ENCODE data around the gene NIPAL4.
A peak's percentile ranks its signal among the peaks of the same experiment; 100 is the strongest.
"Not testable (repeated sequence)": the region's sequence is repeated elsewhere in the genome, so short reads cannot be mapped to it uniquely, and the experiment has no call there.

NIPAL4 gene

DNA sequence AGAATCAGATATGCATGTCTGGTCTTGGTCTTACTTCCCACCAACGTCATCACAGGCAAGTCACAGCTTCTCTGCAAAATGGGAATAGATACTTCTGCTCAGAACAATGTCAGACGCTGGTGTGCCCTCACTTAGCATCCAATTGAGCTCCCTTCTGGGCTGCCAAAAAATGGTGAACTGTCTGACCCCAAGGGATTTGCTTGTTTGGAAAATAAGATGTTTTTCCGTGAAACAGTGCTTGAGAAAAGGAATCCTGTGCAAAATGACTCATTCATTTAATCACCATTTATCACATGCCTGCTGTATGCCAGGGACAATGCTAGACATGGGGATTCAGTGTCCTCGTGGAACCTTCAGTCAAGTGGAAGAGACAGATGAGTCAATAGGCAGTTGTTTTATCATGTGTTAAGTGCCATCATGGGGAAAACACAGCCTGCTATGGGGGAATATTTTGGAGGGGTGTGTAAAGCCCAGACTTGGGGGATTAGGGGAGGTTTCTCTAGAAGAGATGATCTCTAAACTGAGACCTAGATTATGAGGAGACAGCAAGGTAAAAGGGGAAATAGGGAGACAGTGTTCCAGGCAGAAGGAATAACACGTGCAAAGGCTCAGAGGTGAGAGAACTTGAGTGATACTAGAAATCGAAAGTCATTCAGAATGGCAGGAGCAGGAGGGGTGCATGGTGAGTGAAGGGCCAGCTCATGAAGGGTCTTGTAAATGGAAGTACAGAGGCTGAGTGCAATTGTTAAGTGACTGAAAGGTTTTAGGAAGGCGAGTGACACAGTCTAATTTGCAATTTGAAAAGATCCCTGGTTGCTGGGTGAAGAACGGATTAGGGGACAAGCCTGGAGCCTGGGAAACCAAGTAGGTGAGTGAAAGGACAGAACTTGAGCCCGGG lies 3.9 kb downstream of the NIPAL4 start:
- peak; percentile 17 to 49 for DNase-seq

DNA sequence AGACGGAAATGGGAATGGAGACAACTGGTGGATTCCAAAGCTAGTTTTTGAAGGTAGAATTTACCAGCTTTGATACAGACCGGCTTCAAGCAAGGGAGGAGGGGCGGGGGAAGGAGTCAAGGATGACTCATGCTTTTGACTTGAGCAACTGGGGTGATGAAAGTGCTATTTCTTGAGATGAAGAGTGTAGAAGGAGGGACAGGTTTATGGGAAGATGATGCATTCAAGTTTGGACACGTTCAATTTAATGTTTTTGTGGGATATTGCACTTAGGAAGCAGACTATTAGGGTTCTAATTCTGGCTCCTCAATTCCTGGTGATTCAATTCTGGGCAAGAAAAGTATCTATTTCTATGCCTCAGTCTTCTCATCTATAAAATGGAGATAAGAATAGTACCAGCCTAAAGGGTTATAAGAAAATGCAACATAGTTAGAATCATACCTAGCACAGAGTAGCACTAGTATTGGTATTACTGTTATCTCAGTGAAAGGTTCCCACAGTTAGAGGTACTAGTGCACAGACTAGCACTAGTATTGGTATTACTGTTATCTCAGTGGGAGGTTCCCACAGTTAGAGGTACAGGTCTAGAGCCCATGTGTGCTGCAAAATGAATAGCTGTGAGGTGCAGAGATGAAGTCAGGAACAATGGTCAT lies 4.6 kb downstream of the NIPAL4 start:
- peak; percentile 79 to 85 for DNase-seq

DNA sequence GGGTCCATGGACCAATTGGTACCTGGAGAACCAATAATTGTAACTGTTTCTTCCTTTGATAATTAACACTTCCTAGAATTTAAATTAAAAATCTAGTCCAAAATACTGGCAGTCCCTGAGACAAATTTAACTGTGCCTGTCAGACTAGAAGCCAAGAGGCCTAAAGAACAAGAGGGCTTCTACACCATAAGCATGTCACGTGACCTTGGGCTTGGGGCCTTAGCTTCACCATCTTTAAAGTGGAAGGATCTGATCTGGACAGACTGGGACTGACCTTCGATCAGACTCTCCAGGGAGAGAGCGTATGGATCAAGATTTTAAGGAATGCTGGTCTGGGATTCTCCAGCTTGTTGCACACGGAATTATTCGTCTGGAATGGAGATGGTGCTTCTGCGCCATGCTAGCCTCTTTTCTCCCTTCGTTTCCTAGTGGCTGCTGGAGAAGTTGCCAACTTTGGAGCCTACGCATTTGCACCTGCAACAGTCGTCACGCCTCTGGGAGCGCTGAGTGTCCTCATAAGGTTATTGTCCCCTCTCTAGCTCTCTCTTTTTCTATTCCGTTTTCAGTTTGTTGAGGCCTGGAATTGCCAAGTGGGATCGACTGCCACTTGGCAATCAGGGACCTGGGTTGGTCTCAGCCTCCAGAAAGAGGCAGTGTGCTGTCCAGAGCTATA lies 8.4 kb downstream of the NIPAL4 start:
- no peak for DNase-seq

DNA sequence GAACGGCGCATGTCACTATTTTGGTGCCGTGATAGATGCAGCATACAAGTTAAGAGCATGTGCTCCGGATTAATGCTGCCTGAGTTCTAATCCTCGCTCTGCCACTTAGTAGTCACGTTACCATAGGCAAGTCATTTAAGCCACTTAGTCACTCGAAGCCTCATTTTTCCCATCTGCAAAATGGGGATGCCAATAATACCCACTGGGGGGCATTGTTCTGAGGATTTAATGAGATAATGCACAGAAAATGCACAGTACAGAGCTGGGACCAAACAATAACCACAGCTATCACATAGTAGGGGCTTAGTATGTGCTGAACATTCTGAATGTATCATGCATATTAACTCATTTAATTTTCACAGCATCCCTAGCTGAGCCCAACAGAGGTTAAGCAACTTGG lies 9.1 kb downstream of the NIPAL4 start:
- no peak for DNase-seq

DNA sequence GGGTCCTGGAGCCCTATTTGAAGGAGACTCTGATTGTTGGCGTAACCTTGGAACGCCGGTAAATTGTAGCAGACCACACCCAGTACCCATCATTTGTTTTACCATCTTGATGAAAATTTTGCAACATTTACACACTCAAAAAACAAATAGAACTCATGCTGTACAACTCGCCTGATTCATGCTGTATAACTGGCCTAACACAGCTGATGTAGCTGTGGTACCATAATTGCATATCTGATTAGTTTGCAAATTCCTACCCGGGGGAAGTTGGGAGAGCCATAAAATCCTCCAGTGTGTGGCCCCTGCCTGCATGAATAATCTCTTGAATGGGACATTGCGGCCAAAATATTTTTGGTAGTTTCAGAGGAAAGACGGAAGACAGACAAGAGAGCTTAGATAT lies 9.7 kb downstream of the NIPAL4 start:
- no peak for DNase-seq

DNA sequence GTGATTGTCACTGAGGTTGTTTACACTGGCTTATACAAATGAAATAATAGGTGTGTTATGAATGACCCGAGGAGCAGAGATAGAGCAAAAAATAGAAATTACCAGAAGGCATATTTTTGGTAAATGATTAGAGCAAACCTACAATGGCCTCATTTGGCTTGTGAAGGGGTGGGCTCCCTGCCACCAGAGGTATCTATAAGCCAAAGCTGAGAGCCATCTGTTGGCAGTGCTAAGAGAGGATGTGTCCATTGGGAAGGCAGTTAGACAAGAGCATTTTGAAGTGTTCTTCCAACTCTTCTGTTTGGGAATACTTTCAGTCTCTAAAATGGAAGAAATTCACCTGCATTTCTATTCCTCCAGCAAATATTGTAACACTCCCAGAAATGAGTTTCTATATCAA lies 10.6 kb downstream of the NIPAL4 start:
- no peak for DNase-seq

DNA sequence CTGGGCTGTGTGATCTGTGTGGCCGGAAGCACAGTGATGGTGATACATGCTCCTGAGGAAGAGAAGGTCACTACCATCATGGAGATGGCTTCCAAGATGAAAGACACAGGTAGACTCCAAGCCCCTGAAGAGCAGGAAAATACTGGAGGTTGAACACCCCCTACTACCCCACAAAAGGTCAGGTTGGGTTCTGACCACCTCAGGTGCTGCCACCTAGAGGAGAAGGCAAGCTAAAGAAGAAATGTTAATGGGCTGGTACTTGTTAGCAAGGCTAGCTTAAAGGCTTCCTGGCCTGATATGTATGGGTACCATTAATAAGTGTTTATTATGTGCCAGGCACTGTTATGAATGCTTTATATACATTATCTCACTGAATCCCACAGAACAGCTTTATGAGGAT lies 11.7 kb downstream of the NIPAL4 start:
- peak; percentile 22 to 35 for DNase-seq

DNA sequence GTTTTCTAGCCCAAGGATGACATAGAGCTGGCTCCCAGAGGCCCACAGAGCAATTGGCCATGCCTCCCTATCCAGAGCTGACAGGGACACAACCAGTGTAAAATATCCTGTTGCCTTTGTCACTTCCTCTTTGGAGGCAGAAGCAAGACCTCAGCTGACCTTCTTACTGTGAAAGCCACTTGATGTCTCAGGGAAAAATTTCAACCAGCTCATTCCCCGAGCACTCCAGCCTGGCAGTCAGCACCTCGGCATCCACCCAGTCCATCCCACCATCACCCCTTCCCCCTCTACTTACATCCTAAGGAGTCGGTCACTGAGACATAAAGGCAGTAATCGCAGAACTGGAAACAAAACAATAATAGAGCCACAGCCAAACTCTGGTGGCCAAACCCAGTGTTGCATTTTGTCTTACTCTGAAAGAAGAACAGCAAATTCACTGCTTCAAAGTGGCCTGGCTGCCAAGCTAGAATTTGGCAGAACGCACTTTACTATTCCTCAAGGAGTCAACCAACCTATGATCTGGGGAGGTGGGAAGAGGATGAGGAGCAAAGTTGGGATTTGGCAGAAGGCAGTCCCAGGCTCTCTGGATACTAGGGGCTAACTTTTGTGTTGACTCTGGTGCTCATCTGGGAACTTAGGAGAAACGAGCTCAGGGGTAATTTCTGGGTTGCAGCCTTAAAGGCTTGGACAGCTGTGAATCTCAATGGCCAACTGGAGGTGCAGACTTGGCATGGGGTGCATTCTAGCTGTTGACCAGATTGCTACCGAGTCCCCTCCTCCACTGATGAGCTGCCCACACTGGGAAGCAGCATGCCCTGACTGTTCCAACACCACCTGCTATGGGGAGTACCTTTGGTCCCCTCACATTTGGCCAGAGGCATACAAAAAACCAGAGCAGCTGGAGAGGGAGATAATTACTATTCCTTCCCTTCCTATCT lies 13.6 kb downstream of the NIPAL4 start:
- DNase-seq, result peak; percentile 62 to 73

DNA sequence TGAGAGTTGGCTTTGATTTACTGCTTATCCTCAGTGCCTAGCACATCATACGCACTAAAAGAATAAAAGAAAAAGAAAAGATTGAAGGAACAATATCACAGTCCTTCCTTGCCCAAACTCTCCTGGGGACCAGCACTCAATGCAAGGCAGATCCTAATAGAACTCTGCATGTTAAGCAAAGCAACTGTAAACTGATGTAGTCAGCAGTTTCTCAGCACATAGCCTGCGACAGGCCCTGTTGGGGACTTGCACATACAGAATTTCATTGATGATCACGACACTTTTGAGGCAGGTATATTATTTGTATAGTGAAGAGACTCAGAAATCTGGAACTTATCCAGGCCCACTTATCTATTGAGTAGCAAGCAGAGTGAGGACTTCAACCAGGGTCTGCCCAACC lies 15.4 kb downstream of the NIPAL4 start:
- no peak for DNase-seq

DNA sequence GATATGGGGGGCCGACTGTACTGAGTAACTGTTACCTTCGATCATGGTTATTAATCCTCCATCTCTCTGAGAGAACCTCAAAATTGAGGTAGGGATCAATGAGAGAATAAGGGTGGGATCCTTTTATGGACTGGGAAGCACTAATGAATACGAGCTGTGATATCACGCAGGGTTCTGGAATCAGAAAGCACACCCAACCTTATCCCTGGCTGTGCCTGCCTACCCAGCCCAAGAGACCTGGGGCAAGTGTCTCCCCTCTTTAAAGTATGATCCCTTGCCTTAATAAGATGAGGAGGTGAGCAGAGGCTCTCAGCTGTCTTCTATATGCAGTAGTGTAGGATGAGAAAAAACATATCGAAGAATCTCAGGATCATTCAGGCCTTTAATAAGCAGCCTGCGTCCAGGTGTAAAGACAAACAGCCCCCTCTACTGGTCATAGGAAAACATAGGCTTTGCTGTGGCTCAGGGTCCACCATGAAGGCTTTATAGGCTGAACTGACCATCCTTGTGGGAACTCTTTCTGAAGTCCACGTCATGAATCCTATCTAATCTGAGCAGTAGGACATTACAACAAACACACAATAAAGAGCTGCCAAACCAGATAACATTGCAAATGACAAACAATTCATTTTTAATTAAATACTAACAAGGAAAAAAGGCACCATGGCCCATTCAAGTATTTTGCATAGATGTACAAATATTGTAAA lies 16.8 kb downstream of the NIPAL4 start:
- DNase-seq, result peak; percentile 72 to 73

DNA sequence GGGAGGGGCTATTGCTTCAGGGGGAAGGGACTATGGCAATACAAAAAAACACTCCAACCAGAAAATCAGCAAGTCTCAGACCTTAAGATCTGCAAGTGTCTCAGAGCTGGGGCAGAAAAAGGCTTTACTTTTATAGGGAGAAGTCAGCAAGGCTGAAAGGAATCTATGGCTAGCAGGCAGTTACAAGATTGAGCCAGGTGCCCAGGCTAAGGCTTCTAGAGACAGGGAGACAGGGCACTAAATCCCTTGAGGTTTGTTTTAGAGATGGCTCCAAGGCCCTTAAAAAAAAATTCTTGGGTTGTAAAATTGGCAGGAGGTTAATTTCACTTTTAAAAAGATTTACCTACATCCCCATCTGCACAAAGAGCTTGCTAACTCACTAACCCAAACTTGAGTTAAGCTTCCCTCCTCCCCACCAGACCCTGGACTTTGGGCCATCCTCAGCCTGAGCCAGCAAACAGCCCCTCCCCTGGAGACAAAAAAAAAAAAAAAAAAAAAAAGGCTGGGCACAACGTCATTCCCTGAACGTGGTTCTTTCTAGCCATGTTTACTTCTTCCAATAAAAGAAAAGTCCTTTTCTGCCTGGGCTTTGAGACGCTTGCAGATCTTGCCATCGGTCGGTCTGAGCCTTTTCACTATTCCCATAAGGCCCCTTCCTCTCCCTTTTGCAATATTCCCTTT lies 17.9 kb downstream of the NIPAL4 start:
- no peak for DNase-seq

DNA sequence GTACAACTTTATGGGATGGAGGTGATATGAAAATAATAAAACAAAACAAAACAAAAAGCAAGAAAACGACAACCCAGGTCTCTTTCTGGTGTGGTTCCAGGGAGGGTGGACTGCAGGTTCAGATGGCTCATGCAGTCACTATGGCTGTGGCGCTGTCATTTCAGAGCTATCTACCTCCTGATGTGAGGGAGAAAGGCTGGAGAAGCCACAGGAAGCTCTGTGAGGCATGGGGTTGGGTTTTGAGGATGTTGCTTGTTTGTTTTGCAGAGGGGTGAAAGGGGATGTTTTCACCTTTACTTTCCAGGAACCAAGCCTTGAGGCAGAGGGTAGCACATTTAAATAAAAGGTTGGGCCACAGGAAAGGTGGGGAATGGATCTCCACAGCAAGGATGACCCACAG lies 18.7 kb downstream of the NIPAL4 start:
- no peak for DNase-seq

DNA sequence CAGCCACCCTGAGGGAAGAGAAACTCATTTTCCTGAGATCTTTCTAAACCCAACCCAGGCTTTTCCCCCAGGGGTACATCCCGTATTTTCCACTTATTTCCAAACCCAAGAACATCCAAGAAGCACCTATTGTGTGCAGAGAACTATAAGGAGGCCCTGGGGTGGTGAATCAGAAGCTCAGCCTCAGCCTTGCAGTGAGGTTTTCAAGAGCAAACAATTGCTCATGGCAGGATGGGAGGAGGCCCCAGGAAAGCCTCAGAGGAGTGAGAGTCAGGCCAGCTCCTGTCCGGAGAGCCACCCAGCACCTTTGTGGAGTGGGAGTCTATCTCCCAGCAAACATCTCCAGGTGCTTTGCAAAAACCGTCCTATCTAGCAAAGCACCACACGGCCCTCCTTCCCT lies 19.2 kb downstream of the NIPAL4 start:
- no peak for DNase-seq

DNA sequence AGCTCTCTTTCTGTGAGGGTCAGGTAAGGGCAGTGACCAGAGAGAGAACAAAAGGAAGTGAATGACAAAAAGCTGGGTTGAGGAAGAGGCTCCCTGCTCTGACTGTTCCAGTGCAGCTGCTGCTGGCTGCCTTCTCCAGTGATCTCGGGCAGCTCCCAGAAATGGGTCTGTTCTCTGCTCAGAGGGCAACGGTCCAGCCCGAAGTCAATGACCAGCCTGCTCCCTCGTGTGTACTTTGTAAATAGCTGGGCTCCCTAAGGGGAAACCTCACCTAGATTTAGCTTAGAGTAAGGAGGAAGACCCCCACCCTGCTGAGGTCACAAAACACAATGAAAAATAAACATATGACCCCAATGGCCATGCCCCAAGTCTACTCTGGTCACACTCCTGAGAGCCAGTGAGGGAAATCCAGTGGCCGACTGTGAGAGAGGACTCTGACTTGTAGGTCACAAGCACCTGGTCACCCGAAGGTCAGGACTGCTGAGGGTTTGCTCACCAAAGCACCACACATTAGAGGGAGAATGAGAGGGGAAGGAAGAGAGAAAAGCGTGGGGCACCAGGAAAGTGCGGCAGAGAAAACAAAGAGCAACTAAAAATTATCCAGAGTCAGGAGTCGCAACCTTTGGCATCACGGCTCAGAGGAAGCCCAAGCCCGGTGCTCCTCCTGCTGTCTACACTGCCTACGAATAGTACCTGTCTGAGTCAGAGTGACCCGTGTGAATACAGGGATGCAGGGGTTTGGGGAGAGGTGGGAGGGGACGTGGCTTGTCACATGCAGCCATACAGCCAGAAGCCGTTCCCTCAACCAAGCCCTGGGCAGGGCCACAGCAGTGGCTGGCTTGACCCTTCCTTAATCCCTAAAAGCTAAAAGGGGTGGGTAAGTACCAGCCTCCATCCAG lies 19.8 kb downstream of the NIPAL4 start:
- no peak for DNase-seq

DNA sequence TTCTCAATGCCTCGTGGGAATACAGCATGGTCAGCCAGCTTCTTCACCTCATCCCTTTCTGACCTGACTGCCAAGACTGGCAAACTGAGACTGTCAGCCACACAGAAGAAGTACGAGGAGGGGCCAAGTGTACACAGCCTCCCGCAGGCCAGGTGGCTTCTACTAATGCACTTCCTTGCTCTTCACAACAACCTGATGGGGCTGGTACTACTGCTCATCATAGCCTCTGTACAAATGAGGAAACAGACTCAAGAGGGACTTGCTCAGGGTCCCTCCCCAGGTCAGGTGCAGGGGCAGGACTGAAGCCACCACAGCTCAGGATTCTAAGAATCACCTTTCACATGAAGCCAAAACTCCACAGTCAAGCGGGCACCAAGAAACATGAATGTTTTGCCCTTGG lies 21.3 kb downstream of the NIPAL4 start:
- no peak for DNase-seq

DNA sequence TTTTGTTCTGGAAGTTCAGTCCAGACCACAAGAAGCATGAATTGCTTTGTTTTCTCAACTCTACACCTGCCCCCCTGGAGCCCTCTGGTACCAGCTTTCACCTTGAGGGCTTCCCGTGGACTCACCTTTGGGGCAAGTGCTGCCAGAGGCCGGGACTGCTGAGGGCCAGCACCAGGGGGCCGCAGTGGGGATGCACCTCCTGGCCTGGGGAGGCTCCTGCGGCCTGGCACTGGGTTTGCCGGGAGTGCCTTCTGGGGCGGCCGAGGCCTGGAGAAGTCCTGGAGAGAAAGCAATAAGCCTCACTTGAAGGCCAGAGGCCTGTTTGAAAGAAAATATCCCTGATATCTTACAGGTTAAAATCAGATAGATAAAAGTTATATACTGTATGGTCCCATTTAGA lies 21.7 kb downstream of the NIPAL4 start:
- DNase-seq, result no peak

DNA sequence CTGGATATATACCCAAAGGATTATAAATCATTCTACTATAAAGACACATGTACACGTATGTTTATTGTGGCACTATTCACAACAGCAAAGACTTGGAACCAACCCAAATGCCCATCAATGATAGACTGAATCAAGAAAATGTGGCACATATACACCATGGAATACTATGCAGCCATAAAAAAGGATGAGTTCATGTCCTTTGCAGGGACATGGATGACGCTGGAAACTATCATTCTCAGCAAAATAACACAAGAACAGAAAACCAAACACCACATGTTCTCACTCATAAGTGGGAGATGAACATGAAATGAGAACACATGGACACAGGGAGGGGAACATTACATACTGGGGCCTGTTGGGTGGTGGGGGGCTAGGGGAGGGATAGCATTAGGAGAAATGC lies 22.7 kb downstream of the NIPAL4 start:
- not testable (repeated sequence) for DNase-seq

DNA sequence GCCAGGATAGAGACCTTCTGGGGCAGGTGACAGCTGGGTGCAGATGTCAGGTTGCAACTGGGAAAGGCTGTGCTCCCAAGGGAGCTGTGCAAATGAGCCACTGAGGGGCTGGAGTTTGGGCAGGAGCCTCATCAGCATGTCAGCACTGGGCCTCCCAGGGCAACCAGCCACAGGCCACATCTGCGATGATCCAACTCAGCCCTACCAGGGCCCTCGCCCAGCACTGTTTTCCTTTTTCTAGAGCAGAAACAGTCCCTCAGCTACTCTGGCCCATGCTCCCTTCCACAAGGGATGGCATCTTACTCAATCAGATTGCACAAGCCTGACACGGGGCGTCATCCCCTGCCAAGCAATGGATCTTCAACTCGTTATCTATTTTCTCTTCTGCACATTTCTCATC lies 24.8 kb downstream of the NIPAL4 start:
- peak; percentile 71 to 76 for DNase-seq

DNA sequence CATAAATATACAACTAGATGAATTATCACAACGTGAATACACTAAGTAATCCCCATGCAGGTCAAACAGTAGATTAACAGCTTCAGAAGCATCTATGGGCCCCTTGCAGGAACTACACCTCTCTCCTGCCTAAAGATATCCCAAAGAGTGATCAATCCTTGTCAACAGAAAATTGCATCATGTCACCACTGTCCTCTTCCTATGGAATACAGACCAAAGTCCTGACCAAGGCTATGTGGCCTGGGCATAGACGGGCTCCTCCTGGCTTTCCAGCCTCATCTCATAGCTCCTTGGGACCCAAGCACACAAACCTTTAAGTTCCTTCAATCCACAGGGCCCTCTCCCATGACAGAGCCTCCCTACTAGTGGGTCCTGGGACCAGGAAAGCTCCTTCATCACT lies 25.3 kb downstream of the NIPAL4 start:
- no peak for DNase-seq

DNA sequence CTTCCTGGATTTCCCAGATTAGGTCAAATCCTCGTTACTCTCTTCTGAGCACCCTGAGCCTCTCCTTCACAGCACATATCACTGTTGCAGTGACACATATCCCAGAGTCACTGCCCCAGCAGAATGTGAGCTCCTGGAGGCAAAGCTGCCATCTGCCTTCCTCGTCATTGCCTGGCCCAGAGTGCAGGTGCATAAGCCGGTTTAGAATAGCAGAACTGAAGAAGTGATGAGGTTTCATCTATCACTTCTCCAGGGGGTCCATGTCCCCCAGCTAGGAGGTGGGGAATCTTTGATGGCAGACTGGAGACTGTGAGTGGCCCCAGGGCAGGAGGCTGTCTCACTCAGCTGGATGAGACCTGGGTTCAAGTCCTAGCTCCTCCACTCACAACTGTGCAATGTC lies 25.8 kb downstream of the NIPAL4 start:
- DNase-seq, result no peak

Data from inflammatory macrophage (primary cell).